Stimulated activated CD8-positive, alpha-beta memory T cell treated with anti-CD3 and anti-CD28 coated beads, Interleukin-15, amount 100 ng/mL, for 1 hour (primary cell): ENCODE measurements around the gene MICAL1.
"Not testable (repeated sequence)": the region's sequence is repeated elsewhere in the genome, so short reads cannot be mapped to it uniquely, and the experiment has no call there.

Experiments used
- DNase-seq: peaks from one replicate; pipeline ENCODE4 v3.0.0-alpha.2; 2020; ENCODE audit warnings: low read depth

MICAL1 gene

GRCh38 chr6:109475625-109476024 lies 20.1 kb upstream of the MICAL1 start:
- no peak for DNase-seq

- no peak for DNase-seq
These were observed 19.4 kb upstream of the MICAL1 start for GRCh38 chr6:109474995-109475394.

GRCh38 chr6:109473120-109473519 lies 17.5 kb upstream of the MICAL1 start:
- no peak for DNase-seq

- DNase-seq = no peak
These were observed 16.8 kb upstream of the MICAL1 start for GRCh38 chr6:109472132-109472995.

GRCh38 chr6:109471105-109471810 lies 15.7 kb upstream of the MICAL1 start:
- no peak for DNase-seq

DNA sequence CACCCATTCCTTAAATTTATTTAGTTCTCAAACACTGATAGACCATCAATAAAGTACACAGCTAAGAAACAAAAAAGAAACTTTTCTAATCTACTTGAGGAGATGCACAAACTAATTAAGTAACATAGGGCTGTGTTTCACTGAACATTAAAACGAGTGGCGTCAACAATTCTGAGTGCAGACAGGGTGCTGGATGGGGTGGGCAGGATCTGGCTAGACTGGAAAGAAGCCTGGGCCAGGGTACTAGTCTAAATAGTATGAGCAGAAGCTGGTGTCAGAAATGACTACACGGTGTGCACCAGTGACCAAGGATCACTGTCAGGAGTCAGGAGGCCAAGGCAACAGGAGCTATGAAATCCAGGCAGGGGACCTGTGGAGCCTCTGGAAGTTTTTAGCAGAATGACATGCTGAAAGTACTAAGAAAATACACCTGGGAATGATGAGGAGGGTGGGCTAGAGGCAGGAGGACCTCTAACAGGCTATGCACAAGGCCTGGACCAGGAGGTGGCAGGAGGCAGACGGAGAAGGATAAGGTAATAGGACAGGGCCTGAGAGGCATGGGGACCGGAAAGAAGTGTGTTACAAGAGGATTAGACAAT lies 14.1 kb upstream of the MICAL1 start:
- no peak for DNase-seq

GRCh38 chr6:109467696-109468095 lies 12.1 kb upstream of the MICAL1 start:
- DNase-seq = no peak

GRCh38 chr6:109466212-109466923 lies 10.8 kb upstream of the MICAL1 start:
- DNase-seq = no peak

- no peak for DNase-seq
These were observed 10.2 kb upstream of the MICAL1 start for GRCh38 chr6:109465772-109466171.

DNA sequence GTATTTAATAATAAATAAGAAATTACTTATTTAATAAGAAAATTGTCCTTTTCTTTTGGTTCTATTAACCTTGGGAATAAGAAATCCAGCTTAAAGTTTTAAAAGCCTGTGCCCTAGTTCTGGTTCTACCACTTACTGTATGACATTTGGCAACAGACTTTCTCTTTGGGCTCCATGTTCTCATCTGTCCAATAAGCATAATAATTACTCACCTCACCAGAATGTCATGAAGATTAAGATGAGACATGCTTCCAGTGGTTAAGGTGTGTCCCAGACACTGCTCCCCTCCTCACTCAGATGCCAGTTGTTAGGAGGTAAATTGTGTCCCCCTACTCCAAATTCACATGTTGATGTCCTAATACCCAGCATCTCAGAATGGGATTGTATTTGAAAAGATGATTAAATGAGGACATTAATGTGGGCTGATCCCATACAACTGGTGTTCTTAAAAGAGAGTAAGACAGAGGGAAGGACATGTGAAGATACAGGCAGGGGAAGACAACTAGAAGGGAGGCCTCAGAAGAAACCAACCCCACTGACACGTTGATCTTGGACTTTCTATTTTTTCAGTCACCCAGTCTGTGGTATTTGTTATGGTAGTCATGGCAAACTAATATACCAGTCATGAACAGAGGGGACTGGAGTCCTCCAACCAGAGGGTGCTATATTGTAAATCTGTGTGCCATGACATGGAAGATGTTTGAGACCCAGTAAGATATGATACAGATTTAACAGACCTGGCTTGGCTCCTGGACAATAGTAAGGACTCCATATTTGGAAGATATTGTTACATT lies 6.4 kb upstream of the MICAL1 start:
- DNase-seq = no peak

GRCh38 chr6:109461205-109461604 lies 5.6 kb upstream of the MICAL1 start:
- DNase-seq = not testable (repeated sequence)

DNA sequence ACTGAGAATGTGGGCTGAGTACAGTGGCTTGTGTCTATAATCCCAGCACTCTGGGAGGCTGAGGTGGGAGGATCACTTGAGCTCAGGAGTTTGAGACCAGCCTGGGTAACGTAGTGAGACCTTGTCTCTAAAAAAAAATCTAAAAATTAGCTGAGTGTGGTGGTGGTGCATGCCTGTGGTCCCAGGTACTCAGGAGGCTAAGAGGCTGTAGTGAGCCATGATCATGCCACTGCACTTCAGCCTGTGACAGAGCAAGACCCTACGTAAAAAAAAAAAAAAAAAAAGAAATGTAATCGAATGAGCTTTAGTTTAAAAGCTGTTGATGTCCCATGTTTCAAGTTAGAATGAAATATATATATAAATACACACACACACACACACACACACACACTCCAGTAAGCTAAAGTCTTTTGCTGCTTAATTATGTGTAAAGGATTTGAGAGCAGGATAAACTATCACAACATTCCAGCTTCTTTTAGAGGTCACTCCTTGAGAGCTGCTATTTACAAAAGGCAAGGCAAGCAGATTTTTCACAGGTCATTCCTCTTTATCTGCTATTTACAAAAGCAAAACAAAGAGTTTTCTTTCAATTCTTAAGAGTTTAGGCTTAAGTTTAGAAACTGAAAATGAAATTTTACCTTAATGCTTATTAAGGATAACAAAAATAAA lies 4.7 kb upstream of the MICAL1 start:
- no peak for DNase-seq

DNA sequence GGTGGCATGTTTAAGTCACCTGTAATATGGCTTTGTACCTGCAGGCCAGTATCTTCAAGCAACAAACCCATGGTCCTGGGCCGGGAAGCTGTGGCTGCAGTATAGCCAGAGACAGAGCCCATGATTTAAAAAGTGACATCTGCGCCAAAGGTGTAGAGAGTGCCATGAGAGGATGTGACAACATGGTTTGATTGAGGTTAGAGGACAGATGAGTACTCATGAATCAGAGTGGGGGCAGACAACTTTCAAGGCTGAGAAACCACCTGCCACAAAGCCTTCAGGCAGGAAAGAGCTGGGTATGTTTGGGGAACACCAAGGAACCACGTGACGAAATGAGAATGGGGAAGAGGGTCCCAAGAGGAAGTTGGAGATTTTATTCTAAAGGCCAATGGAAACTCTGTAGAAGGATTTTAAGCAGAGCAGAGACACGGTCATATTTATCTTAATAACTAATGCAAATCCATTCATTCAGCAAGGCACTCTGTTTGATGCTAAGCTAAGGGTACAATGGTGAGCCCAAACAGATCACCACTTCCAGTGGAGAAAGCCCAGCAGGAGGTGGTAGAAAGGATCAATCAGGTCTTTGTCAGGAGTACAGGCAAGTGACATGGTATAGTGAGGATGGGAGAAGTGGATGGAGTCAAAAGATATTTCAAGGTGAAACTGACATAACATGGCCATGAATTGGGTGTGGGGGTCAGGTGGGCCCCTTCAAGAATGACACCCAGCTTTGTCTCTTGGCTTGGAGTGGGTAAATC lies 3.4 kb upstream of the MICAL1 start:
- no peak for DNase-seq

GRCh38 chr6:109457562-109457996 lies 2.0 kb upstream of the MICAL1 start:
- no peak for DNase-seq

DNA sequence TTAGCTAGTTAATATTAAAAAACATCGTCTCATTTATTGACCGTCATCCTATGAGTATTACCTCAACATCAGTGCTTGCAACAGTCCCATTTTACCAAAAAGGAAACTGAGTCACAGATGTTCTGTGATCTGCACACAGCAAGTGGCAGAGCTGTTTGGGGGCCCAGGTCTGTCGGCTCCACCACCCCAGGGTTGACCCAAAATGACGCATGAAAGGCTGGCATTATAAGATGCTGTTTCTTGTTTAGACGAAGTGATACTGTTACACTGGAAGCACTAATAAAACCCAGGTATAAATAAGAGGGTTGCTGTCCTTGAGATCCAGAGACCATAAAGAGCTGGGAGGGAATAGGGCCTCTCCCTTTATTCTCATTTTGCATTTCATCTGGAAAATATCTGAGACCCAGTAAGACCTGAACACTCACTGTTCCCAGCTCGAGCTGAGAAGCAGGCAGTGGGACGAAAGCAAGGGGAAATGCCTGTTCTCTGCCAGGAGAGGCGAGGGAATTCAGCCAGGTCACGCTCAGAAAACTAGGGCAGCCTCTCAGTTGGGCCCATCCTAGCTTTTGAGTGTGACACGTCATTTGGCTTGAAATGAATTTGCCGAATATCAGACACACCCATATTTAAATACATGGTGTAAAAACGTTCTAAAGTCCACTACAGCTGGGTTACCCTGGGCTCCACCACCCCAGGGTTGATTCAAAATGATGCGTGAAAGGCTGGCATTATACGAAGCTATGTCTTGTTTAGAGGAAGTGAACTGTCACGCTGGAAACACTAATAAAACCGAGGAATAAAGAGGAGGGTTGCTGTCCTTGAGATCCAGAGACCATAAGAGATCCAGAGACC lies 1.4 kb upstream of the MICAL1 start:
- DNase-seq = no peak

GRCh38 chr6:109456111-109456583 lies 575 bp upstream of the MICAL1 start:
- DNase-seq = no peak

DNA sequence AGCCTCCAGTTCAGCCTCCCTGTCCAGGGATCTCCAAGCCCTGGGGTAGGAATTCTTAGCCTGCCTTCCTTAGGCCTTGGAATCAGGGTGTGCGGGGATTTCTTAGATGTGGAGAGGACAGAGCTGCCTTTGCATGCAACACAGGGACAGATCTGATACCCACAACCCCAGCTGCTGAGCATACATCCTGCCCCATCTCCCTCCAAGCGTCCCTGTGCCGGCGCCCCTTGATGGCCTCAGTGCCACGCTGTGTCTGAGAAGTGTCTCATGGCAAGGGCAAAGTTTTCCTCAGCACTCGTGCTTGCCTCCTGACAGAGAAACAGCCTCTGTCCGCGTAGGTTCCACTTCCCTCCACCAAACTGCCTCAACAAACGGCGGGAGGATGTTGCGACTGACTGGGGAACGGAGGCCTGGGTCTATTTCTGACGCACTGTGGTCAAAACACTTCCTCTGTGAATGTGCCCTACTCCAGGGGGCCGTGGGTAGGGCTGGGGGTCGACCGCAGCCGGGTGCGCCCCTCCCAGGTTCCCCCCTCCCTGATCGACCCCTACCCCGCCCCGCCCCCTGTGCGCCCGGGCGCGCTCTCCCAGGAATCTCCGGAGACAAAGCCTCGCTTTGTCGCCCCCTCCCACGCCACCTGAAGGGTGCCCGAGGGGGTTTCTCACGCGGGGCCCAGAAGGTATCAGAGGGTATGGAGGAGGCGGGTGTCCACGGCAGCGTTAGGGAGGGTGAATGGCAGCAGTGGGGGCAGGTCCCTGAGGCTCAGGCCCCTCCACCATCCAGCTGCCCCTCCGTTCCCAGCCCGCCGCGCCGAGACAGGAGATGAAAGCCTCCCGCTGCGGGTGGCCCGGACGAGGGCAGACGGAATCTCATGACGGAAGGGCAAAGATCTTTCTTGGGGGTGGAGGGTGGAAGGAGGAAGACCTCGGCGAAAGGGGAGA lies 806 bp downstream of the MICAL1 start:
- peak; percentile 41 for DNase-seq
